Measurements from ENCODE around the gene RNF145. TPM values are rescaled to one million over a fixed set of nuclear protein-coding genes. Genes with fewer than 3 reads are reported as not detected.
"Not testable (repeated sequence)": the region's sequence is repeated elsewhere in the genome, so short reads cannot be mapped to it uniquely, and the experiment has no call there.

The RNF145 gene
- polyA plus RNA-seq, 3 donors = 9.1 to 23.6 (median 11.5) TPM

- no peaks in the 10 kb centered on the region for H3K36me3 Mint-ChIP-seq
- intact Hi-C loops (cut with micrococcal nuclease) = no loop called here
Observed at GRCh38 chr5:159147976-159148375, 61.4 kb downstream of the RNF145 start.

DNA sequence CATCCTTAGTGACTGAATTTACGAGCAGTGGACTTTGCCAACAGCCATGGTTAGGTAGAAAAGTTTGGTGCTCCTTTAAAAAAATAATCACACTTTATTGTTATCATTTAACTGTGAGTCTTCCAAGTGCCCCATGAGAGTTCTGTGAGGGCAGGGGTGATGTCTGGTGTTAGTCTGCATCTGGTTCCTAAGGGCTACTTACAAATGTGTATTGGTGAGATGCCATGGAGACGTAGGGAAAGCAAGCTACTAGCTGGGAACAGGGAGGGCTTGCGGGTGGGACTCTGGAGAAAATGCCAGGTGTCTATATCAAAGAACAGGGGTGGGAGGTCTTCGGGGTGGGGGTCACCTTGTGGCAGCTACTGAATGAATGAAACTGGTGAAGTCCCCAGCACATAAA, 62.5 kb downstream of the RNF145 start:
- H3K4me1 Mint-ChIP-seq = no peaks in the 10 kb centered on the region
- peaks cover 13 to 20% (median 16%) of the 10 kb centered on the region in 3 donors for H3K27me3 Mint-ChIP-seq (ENCODE audit: low read depth in 3 of 3)
- Histone ChIP-seq H2AFZ (ENCODE audit: insufficient read depth, low read depth, low read length, poor library complexity, severe bottlenecking) (no peak overlapping the region), H3K79me2 (ENCODE audit: insufficient read depth, low read length) (no peaks in the 10 kb centered on the region), H3K36me3 (replicated peaks in 1 of 2; ENCODE audit: control insufficient read depth in 1 of 2, insufficient read depth in 2 of 2, low read length in 2 of 2) (no peaks in the 10 kb centered on the region), H3K4me1 (ENCODE audit: control insufficient read depth in 1 of 2, insufficient read depth in 2 of 2, low read length in 2 of 2) (no peaks in the 10 kb centered on the region), H3K27me3 (ENCODE audit: control insufficient read depth in 2 of 2, insufficient read depth in 2 of 2, low read length in 2 of 2) (no peaks in the 10 kb centered on the region), H3K9ac (ENCODE audit: insufficient read depth, low read length, poor library complexity, severe bottlenecking) (no peak overlapping the region), H3K27ac (ENCODE audit: low read depth in 1 of 2, low read length in 2 of 2) (no peak overlapping the region), H4K20me1 (ENCODE audit: insufficient read depth, low read length) (no peaks in the 10 kb centered on the region), H3K4me3 (replicated peaks in 1 of 3; ENCODE audit: low read depth in 2 of 3, low read length in 3 of 3) (no peak overlapping the region), H3K9me3 (replicated peaks in 1 of 2; ENCODE audit: control insufficient read depth in 1 of 2, insufficient read depth in 1 of 2, low read length in 2 of 2) (no peaks in the 10 kb centered on the region), H3K4me2 (replicated peaks; ENCODE audit: extremely low read depth, low read length, poor library complexity, severe bottlenecking) (no peak overlapping the region)
- no peak overlapping the region for H3K27ac Mint-ChIP-seq
- no peak for DNase-seq
- intact Hi-C loops (cut with micrococcal nuclease) = no loop called here
- H3K36me3 Mint-ChIP-seq = no peaks in the 10 kb centered on the region
- H3K9me3 Mint-ChIP-seq = peaks cover 0 to 5% (median 0%) of the 10 kb centered on the region in 7 donors
- H3K4me3 Mint-ChIP-seq = no peak overlapping the region
- TF ChIP-seq CTCF (IDR thresholded peaks at IDR 0.05) = no peak
- no CpG with 5 or more reads among the region's 4 CpGs for WGBS (ENCODE audit: insufficient coverage)

More at GRCh38 chr5:159147976-159148375, 61.4 kb downstream of the RNF145 start:
- no peaks in the 10 kb centered on the region for H3K4me1 ChIP-seq (ENCODE audit: control insufficient read depth in 1 of 2, insufficient read depth in 2 of 2, low read length in 2 of 2)
- H2AFZ ChIP-seq (ENCODE audit: insufficient read depth, low read depth, low read length, poor library complexity, severe bottlenecking) = no peak overlapping the region
- no peaks in the 10 kb centered on the region for H3K27me3 ChIP-seq (ENCODE audit: control insufficient read depth in 2 of 2, insufficient read depth in 2 of 2, low read length in 2 of 2)
- no peak overlapping the region for H3K4me3 Mint-ChIP-seq
- no peaks in the 10 kb centered on the region for H3K36me3 ChIP-seq (replicated peaks in 1 of 2; ENCODE audit: control insufficient read depth in 1 of 2, insufficient read depth in 2 of 2, low read length in 2 of 2)
- peaks cover 5 to 17% (median 14%) of the 10 kb centered on the region in 3 donors for H3K27me3 Mint-ChIP-seq (ENCODE audit: low read depth in 3 of 3)
- no CpG with 5 or more reads among the region's 1 CpG for WGBS (ENCODE audit: insufficient coverage)
- H4K20me1 ChIP-seq (ENCODE audit: insufficient read depth, low read length) = no peaks in the 10 kb centered on the region
- no peaks in the 10 kb centered on the region for H3K4me1 Mint-ChIP-seq
- H3K27ac Mint-ChIP-seq = no peak overlapping the region
- no peak overlapping the region for H3K4me2 ChIP-seq (replicated peaks; ENCODE audit: extremely low read depth, low read length, poor library complexity, severe bottlenecking)
- H3K79me2 ChIP-seq (ENCODE audit: insufficient read depth, low read length) = no peaks in the 10 kb centered on the region
- TF ChIP-seq CTCF (IDR thresholded peaks at IDR 0.05) = no peak
- H3K27ac ChIP-seq (ENCODE audit: low read depth in 1 of 2, low read length in 2 of 2) = no peak overlapping the region
- DNase-seq = no peak
- H3K9me3 Mint-ChIP-seq = peaks cover 0 to 5% (median 0%) of the 10 kb centered on the region in 7 donors
- no peaks in the 10 kb centered on the region for H3K9me3 ChIP-seq (replicated peaks in 1 of 2; ENCODE audit: control insufficient read depth in 1 of 2, insufficient read depth in 1 of 2, low read length in 2 of 2)
- H3K4me3 ChIP-seq (replicated peaks in 1 of 3; ENCODE audit: low read depth in 2 of 3, low read length in 3 of 3) = no peak overlapping the region
- no peak overlapping the region for H3K9ac ChIP-seq (ENCODE audit: insufficient read depth, low read length, poor library complexity, severe bottlenecking)

- intact Hi-C loops (cut with micrococcal nuclease); H3K27ac ChIP-seq (ENCODE audit: low read depth in 1 of 2, low read length in 2 of 2); H3K79me2 ChIP-seq (ENCODE audit: insufficient read depth, low read length); H3K4me1 ChIP-seq (ENCODE audit: control insufficient read depth in 1 of 2, insufficient read depth in 2 of 2, low read length in 2 of 2); H3K36me3 Mint-ChIP-seq; H3K36me3 ChIP-seq (replicated peaks in 1 of 2; ENCODE audit: control insufficient read depth in 1 of 2, insufficient read depth in 2 of 2, low read length in 2 of 2); H3K4me1 Mint-ChIP-seq; H3K9me3 ChIP-seq (replicated peaks in 1 of 2; ENCODE audit: control insufficient read depth in 1 of 2, insufficient read depth in 1 of 2, low read length in 2 of 2); H4K20me1 ChIP-seq (ENCODE audit: insufficient read depth, low read length); H3K4me2 ChIP-seq (replicated peaks; ENCODE audit: extremely low read depth, low read length, poor library complexity, severe bottlenecking); H3K9me3 Mint-ChIP-seq; DNase-seq; H3K4me3 Mint-ChIP-seq; H3K9ac ChIP-seq (ENCODE audit: insufficient read depth, low read length, poor library complexity, severe bottlenecking); H2AFZ ChIP-seq (ENCODE audit: insufficient read depth, low read depth, low read length, poor library complexity, severe bottlenecking); H3K4me3 ChIP-seq (replicated peaks in 1 of 3; ENCODE audit: low read depth in 2 of 3, low read length in 3 of 3); H3K27me3 ChIP-seq (ENCODE audit: control insufficient read depth in 2 of 2, insufficient read depth in 2 of 2, low read length in 2 of 2); H3K27ac Mint-ChIP-seq: not testable (repeated sequence)
- whole genome bisulfite sequencing (ENCODE audit: insufficient coverage) = no CpG with 5 or more reads among the region's 1 CpG
- H3K27me3 Mint-ChIP-seq (ENCODE audit: low read depth in 3 of 3) = peaks cover 10 to 21% (median 17%) of the 10 kb centered on the region in 3 donors
Observed at GRCh38 chr5:159145160-159145559, 64.2 kb downstream of the RNF145 start.
